ENCODE measurements around the gene GET4.
A peak's percentile ranks its signal among the peaks of the same experiment; 100 is the strongest.
"Not testable (repeated sequence)": the region's sequence is repeated elsewhere in the genome, so short reads cannot be mapped to it uniquely, and the experiment has no call there.

GET4 gene

GRCh38 chr7:871900-872537 lies 4.3 kb upstream of the GET4 start:
- no peak for DNase-seq (ENCODE audit: low read depth)

- DNase-seq (ENCODE audit: low read depth): not testable (repeated sequence)
Observed at GRCh38 chr7:872685-873084, 3.7 kb upstream of the GET4 start.

- peak; percentile 64 for DNase-seq (ENCODE audit: low read depth)
Observed at GRCh38 chr7:873367-874002, 2.9 kb upstream of the GET4 start.

- DNase-seq (ENCODE audit: low read depth): no peak
Observed at GRCh38 chr7:874031-874749, 2.2 kb upstream of the GET4 start.

- no peak for DNase-seq (ENCODE audit: low read depth)
Observed at GRCh38 chr7:875051-875450, 1.3 kb upstream of the GET4 start.

- no peak for DNase-seq (ENCODE audit: low read depth)
Observed at GRCh38 chr7:875476-876076, 778 bp upstream of the GET4 start.

GRCh38 chr7:876972-877311 lies 588 bp downstream of the GET4 start:
- DNase-seq (ENCODE audit: low read depth): no peak

GRCh38 chr7:877312-878232 lies 1.2 kb downstream of the GET4 start:
- no peak for DNase-seq (ENCODE audit: low read depth)

GRCh38 chr7:879093-879492 lies 2.7 kb downstream of the GET4 start:
- no peak for DNase-seq (ENCODE audit: low read depth)

GRCh38 chr7:879706-880105 lies 3.4 kb downstream of the GET4 start:
- DNase-seq (ENCODE audit: low read depth): no peak

GRCh38 chr7:880450-880849 lies 4.1 kb downstream of the GET4 start:
- DNase-seq (ENCODE audit: low read depth): no peak

- DNase-seq (ENCODE audit: low read depth): no peak
Observed at GRCh38 chr7:881441-882234, 5.3 kb downstream of the GET4 start.

GRCh38 chr7:882336-883035 lies 6.1 kb downstream of the GET4 start:
- no peak for DNase-seq (ENCODE audit: low read depth)

- DNase-seq (ENCODE audit: low read depth): no peak
Observed at GRCh38 chr7:883055-884021, 7.0 kb downstream of the GET4 start.

GRCh38 chr7:884191-885003 lies 8.0 kb downstream of the GET4 start:
- no peak for DNase-seq (ENCODE audit: low read depth)

- no peak for DNase-seq (ENCODE audit: low read depth)
Observed at GRCh38 chr7:885261-885892, 9.0 kb downstream of the GET4 start.

- no peak for DNase-seq (ENCODE audit: low read depth)
Observed at GRCh38 chr7:885893-886625, 9.7 kb downstream of the GET4 start.

All from stimulated activated CD4-positive, alpha-beta T cell treated with anti-CD3 and anti-CD28 coated beads, Interleukin-2, amount 100 ng/mL, for 4 hours (primary cell).